GM12872 (cell line): Measurements from ENCODE around the gene USP32.

Experiments
- CTCF ChIP-seq: IDR thresholded peaks from 3 replicates; pipeline ENCODE4 v1.5.1; 2011; ENCODE audit warnings: low read depth, mild to moderate bottlenecking, low read length, moderate library complexity; ENCODE audit not compliant: insufficient read depth

The USP32 gene

GRCh38 chr17:60280673-60281072 lies 111.3 kb downstream of the USP32 start:
- no peak for TF ChIP-seq CTCF

- TF ChIP-seq CTCF = no peak
Measured at GRCh38 chr17:60278237-60278636, 113.7 kb downstream of the USP32 start.

DNA sequence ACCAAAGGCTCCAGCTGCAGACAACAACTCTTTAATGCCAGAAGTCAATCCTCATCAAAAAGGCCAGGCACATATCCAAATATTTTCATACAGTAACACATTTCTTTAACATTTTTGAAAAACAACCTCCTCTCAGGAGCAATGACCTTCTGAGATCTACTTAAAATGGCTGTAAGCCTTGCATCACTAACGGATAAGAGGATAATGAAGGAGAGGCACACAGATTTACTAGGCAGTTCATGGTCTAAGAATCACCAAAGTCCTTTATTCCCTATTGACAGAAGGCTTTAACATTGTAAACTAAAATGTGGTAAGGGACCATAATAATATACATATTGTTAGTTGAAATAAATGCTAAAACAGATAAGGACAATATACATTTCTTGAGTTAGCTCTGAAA lies 114.7 kb downstream of the USP32 start:
- no peak for TF ChIP-seq CTCF

DNA sequence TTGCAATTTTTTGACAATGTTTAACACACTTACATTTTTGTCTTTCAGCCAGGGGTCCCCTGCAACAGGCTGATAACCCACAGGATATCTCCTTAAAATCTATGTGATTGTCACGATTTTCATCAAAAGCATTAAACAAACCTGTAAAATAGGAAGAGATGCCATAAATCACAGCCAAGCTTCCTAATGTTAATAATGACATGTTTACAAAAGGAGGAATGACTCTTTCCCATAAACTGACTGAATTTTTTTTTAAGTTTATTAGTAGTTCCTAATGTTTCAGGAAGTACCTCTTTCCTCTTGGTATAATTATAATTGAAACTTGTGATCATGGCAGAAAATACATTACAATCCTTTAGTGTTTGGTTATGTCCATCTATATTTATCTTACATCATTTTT lies 122.5 kb downstream of the USP32 start:
- no peak for TF ChIP-seq CTCF

DNA sequence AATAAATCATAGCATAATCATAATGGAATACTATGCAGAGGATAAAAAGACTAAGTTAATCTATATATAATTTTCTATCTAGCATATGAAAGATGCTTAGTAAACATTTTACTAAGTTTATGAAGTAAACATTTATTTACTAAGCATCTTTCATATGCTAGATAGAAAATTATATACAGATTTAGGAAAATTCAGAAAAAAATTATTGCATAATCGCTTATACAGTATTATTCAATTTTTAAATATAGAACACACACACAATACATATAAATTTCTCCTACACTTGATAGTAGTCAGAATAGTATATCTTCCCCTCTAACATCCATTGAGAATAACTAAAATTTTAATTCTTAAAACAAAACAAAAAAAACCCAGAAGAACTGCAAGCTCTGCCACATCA lies 131.4 kb downstream of the USP32 start:
- TF ChIP-seq CTCF = no peak

DNA sequence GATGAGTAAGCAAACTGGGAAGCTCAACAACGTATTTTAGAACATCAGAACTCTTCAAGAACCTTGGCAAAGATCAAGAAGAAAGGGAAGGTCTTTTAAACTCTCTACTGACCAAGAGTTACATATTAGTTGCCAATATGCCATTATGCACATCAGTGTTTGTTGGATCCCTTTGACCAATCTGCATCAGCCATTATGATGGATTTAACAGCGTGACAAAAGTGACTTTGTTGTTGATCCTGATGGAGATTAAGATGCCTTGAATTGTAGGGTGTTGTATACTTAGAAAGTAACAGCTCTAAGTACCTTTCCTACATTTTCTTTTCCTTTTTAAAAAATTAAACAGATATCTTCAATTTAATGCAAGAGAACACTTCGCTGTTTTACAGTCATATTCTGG lies 133.6 kb downstream of the USP32 start:
- TF ChIP-seq CTCF = no peak

GRCh38 chr17:60256174-60256573 lies 135.8 kb downstream of the USP32 start:
- no peak for TF ChIP-seq CTCF

GRCh38 chr17:60253048-60253447 lies 138.9 kb downstream of the USP32 start:
- TF ChIP-seq CTCF = no peak
